22Rv1 (cell line): Measurements from ENCODE around the gene GLIS1.

Experiments
- ZFX ChIP-seq: fragments of 450-650 bp; IDR thresholded peaks from 2 replicates; pipeline ENCODE4 v1.6.1; 2017; ENCODE audit warnings: antibody characterized with exemption, borderline replicate concordance
- TF ChIP-seq, protein P1 (sequence below): fragments of 450-650 bp; IDR thresholded peaks from 2 replicates; pipeline ENCODE4 v1.5.1; 2017; ENCODE audit warnings: mild to moderate bottlenecking

DNA sequence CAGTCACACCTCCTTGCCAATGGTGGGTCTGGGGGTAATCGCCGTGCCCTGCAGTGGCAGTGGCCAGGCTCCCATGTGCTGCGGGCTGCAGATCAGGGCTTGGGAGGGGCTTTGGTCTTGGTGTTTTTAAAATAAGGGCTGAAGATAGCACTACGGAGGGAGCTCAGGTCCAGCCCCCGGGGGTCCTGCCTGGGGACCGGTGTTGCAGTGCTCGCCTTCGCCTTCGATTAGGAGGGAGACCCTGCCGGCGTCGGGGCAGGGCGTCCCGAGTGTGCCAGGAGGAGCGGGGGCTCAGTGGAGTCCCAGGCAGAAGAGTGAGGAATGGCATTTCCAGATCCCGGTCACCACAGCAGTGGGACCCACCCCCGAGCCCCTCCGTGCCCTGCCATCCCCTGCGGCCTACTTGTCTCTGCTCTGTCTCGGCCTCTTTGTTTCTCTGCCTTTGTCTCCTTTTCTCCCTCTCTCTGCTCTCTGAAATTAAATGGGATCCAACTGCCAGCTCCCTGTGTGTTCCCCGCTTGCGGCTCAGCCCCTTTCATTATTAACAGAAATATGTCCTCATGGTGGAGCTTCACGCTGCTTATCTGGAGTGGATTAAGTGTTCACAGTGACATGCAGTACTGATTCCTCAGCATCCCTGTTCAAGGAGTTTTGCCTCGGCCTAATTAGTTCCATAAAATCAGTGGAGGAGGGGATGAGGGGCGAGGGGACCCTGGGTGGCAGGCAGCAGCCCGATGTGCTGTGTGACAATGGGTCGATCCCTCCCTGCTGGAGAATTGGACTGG is 235.3 kb downstream of the GLIS1 start:
- TF ChIP-seq, protein P1, sequence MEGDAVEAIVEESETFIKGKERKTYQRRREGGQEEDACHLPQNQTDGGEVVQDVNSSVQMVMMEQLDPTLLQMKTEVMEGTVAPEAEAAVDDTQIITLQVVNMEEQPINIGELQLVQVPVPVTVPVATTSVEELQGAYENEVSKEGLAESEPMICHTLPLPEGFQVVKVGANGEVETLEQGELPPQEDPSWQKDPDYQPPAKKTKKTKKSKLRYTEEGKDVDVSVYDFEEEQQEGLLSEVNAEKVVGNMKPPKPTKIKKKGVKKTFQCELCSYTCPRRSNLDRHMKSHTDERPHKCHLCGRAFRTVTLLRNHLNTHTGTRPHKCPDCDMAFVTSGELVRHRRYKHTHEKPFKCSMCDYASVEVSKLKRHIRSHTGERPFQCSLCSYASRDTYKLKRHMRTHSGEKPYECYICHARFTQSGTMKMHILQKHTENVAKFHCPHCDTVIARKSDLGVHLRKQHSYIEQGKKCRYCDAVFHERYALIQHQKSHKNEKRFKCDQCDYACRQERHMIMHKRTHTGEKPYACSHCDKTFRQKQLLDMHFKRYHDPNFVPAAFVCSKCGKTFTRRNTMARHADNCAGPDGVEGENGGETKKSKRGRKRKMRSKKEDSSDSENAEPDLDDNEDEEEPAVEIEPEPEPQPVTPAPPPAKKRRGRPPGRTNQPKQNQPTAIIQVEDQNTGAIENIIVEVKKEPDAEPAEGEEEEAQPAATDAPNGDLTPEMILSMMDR, result no peak
- TF ChIP-seq ZFX, result no peak
